Lower leg skin (tissue), 3 donors: ENCODE data around the gene NELFCD.

Experiments used
- CTCF ChIP-seq, 3 donors: fragments of 450-650 bp; IDR thresholded peaks; one replicate each; pipeline ENCODE4 v1.5.1; 2016; ENCODE audit warnings: antibody characterized with exemption in 3 of 3, mild to moderate bottlenecking in 3 of 3, moderate library complexity in 2 of 3
- POLR2A ChIP-seq, 2 donors: fragments of 450-650 bp; IDR thresholded peaks; one replicate each; pipeline ENCODE4 v1.6.1; 2016 to 2017; ENCODE audit warnings: antibody characterized with exemption in 2 of 2, mild to moderate bottlenecking in 1 of 2, moderate library complexity in 1 of 2

- no peak for TF ChIP-seq CTCF (IDR thresholded peaks at IDR 0.05)
- TF ChIP-seq POLR2A (IDR thresholded peaks at IDR 0.05), result no peak
These were observed 27.8 kb downstream of the NELFCD start for GRCh38 chr20:59008715-59009336.
